Measurements from ENCODE around the gene CCDC180. TPM values are rescaled to one million over a fixed set of nuclear protein-coding genes. Genes with fewer than 3 reads are reported as not detected.

The CCDC180 gene
- 0.23 and 2.1 TPM in 2 replicates for total RNA-seq

GRCh38 chr9:97307500-97308163 lies at the start of gene CCDC180:
Gene CCDC180 (plus strand): TSS chr9:97307659. CDS start chr9:97308064, 405 bp downstream.

Other genes starting within 250 kb of the CCDC180 start
- 2.1 and 5.0 TPM in 2 replicates for gene TDRD7, start 104.4 kb downstream of the CCDC180 start, total RNA-seq
- 0.12 TPM in 1 of 2 replicates, not detected in the other for gene TMOD1, start 194.0 kb downstream of the CCDC180 start, total RNA-seq

All from pericardium fibroblast (primary cell).